Activated CD4-positive, alpha-beta T cell treated with anti-CD3 and anti-CD28 coated beads, Interleukin-2, amount 10 ng/mL, durations not matched to agents 24 days and 14 days (primary cell): Measurements from ENCODE around the gene RNF148. TPM values are rescaled to one million over a fixed set of nuclear protein-coding genes. Genes with fewer than 3 reads are reported as not detected.
"Not testable (repeated sequence)": the region's sequence is repeated elsewhere in the genome, so short reads cannot be mapped to it uniquely, and the experiment has no call there.

Source experiments
- DNase-seq: peaks from one replicate; pipeline ENCODE4 v3.0.0; 2022
- H3K27ac Mint-ChIP-seq: one replicate; pipeline ENCODE4 v1.8.0; 2022; ENCODE audit warnings: mild to moderate bottlenecking, mixed read lengths
- H3K27me3 Mint-ChIP-seq: one replicate; pipeline ENCODE4 v1.8.0; 2022; ENCODE audit warnings: mixed read lengths
- H3K36me3 Mint-ChIP-seq: one replicate; pipeline ENCODE4 v1.8.0; 2022; ENCODE audit warnings: low read depth, mild to moderate bottlenecking, mixed read lengths
- H3K4me1 Mint-ChIP-seq: one replicate; pipeline ENCODE4 v1.8.0; 2021; ENCODE audit warnings: mixed read lengths
- H3K4me3 Mint-ChIP-seq: one replicate; pipeline ENCODE4 v1.8.0; 2022; ENCODE audit warnings: mild to moderate bottlenecking, moderate library complexity, mixed read lengths
- H3K9me3 Mint-ChIP-seq: one replicate; pipeline ENCODE4 v1.8.0; 2021; ENCODE audit warnings: mixed read lengths
- intact Hi-C: fragments of 100-400 bp; cut with micrococcal nuclease; formaldehyde crosslinking; loops from one replicate; pipeline ENCODE4 v1.15.1; 2023
- total RNA-seq: library from RNA; stranded (reverse); gene quantifications from 2 replicates; pipeline ENCODE4 v1.2.3, GENCODE V29; 2022

Gene RNF148
- total RNA-seq, 1 donor from 2014 or later: not detected

GRCh38 chr7:122681186-122681585, 21.5 kb downstream of the RNF148 start:
- H3K9me3 Mint-ChIP-seq, intact Hi-C loops, H3K4me3 Mint-ChIP-seq, H3K27ac Mint-ChIP-seq, H3K27me3 Mint-ChIP-seq, H3K36me3 Mint-ChIP-seq, H3K4me1 Mint-ChIP-seq, DNase-seq: not testable (repeated sequence)

- Mint-ChIP-seq H3K4me1 (no peaks in the 10 kb centered on the region), H3K27me3 (no peaks in the 10 kb centered on the region), H3K4me3 (no peak overlapping the region), H3K9me3 (no peaks in the 10 kb centered on the region), H3K27ac (no peak overlapping the region), H3K36me3 (no peaks in the 10 kb centered on the region)
- intact Hi-C loops: no loop called here
- DNase-seq: no peak
These were observed 22.9 kb downstream of the RNF148 start for GRCh38 chr7:122679813-122680212.

- H3K4me1 Mint-ChIP-seq, DNase-seq, H3K4me3 Mint-ChIP-seq, H3K27me3 Mint-ChIP-seq, H3K9me3 Mint-ChIP-seq, H3K27ac Mint-ChIP-seq, H3K36me3 Mint-ChIP-seq, intact Hi-C loops: not testable (repeated sequence)
These were observed 23.4 kb downstream of the RNF148 start for GRCh38 chr7:122679269-122679709.

GRCh38 chr7:122677149-122677548, 25.6 kb downstream of the RNF148 start:
- Mint-ChIP-seq H3K4me3 (no peak overlapping the region), H3K9me3 (peaks cover 3% of the 10 kb centered on the region), H3K4me1 (no peaks in the 10 kb centered on the region), H3K36me3 (no peaks in the 10 kb centered on the region), H3K27me3 (no peaks in the 10 kb centered on the region), H3K27ac (no peak overlapping the region)
- intact Hi-C loops: no loop called here
- no peak for DNase-seq

GRCh38 chr7:122676466-122676865, 26.3 kb downstream of the RNF148 start:
- no peaks in the 10 kb centered on the region for H3K4me1 Mint-ChIP-seq
- H3K4me3 Mint-ChIP-seq: no peak overlapping the region
- intact Hi-C loops: no loop called here
- H3K27ac Mint-ChIP-seq: no peak overlapping the region
- peaks cover 3% of the 10 kb centered on the region for H3K9me3 Mint-ChIP-seq
- no peaks in the 10 kb centered on the region for H3K36me3 Mint-ChIP-seq
- H3K27me3 Mint-ChIP-seq: no peaks in the 10 kb centered on the region
- DNase-seq: no peak

- Mint-ChIP-seq H3K27ac (no peak overlapping the region), H3K4me1 (no peaks in the 10 kb centered on the region), H3K36me3 (no peaks in the 10 kb centered on the region), H3K27me3 (no peaks in the 10 kb centered on the region), H3K9me3 (peaks cover 3% of the 10 kb centered on the region), H3K4me3 (no peak overlapping the region)
- intact Hi-C loops: no loop called here
- no peak for DNase-seq
These were observed 27.1 kb downstream of the RNF148 start for GRCh38 chr7:122675621-122676020.

- Mint-ChIP-seq H3K27ac (no peak overlapping the region), H3K4me3 (no peak overlapping the region), H3K4me1 (no peaks in the 10 kb centered on the region), H3K36me3 (no peaks in the 10 kb centered on the region), H3K9me3 (peaks cover 3% of the 10 kb centered on the region), H3K27me3 (no peaks in the 10 kb centered on the region)
- intact Hi-C loops: no loop called here
- DNase-seq: no peak
These were observed 27.7 kb downstream of the RNF148 start for GRCh38 chr7:122675011-122675410.

- intact Hi-C loops: no loop called here
- Mint-ChIP-seq H3K27ac (no peak overlapping the region), H3K36me3 (no peaks in the 10 kb centered on the region), H3K4me1 (no peaks in the 10 kb centered on the region), H3K9me3 (peaks cover 3% of the 10 kb centered on the region), H3K27me3 (no peaks in the 10 kb centered on the region), H3K4me3 (no peak overlapping the region)
- no peak for DNase-seq
These were observed 28.2 kb downstream of the RNF148 start for GRCh38 chr7:122674502-122674901.

- no peaks in the 10 kb centered on the region for H3K27me3 Mint-ChIP-seq
- no peaks in the 10 kb centered on the region for H3K36me3 Mint-ChIP-seq
- no peak overlapping the region for H3K27ac Mint-ChIP-seq
- peaks cover 3% of the 10 kb centered on the region for H3K9me3 Mint-ChIP-seq
- no peak overlapping the region for H3K4me3 Mint-ChIP-seq
- intact Hi-C loops: no loop called here
- no peak for DNase-seq
- H3K4me1 Mint-ChIP-seq: no peaks in the 10 kb centered on the region
These were observed 28.8 kb downstream of the RNF148 start for GRCh38 chr7:122673951-122674350.

- no peak for DNase-seq
- Mint-ChIP-seq H3K4me1 (no peaks in the 10 kb centered on the region), H3K9me3 (peaks cover 3% of the 10 kb centered on the region), H3K36me3 (no peaks in the 10 kb centered on the region), H3K27ac (no peak overlapping the region), H3K27me3 (no peaks in the 10 kb centered on the region), H3K4me3 (no peak overlapping the region)
- intact Hi-C loops: no loop called here
These were observed 30.2 kb downstream of the RNF148 start for GRCh38 chr7:122672536-122672935.

GRCh38 chr7:122663733-122664132, 39.0 kb downstream of the RNF148 start:
- intact Hi-C loops: no loop called here
- no peaks in the 10 kb centered on the region for H3K36me3 Mint-ChIP-seq
- H3K4me1 Mint-ChIP-seq: no peaks in the 10 kb centered on the region
- DNase-seq: no peak
- no peak overlapping the region for H3K27ac Mint-ChIP-seq
- no peaks in the 10 kb centered on the region for H3K9me3 Mint-ChIP-seq
- no peaks in the 10 kb centered on the region for H3K27me3 Mint-ChIP-seq
- no peak overlapping the region for H3K4me3 Mint-ChIP-seq

GRCh38 chr7:122658856-122659255, 43.9 kb downstream of the RNF148 start:
- Mint-ChIP-seq H3K27me3 (no peaks in the 10 kb centered on the region), H3K36me3 (no peaks in the 10 kb centered on the region), H3K4me1 (no peaks in the 10 kb centered on the region), H3K4me3 (no peak overlapping the region), H3K9me3 (no peaks in the 10 kb centered on the region), H3K27ac (no peak overlapping the region)
- intact Hi-C loops: no loop called here
- DNase-seq: no peak

GRCh38 chr7:122653685-122654084, 49.0 kb downstream of the RNF148 start:
- H3K27me3 Mint-ChIP-seq: no peaks in the 10 kb centered on the region
- H3K27ac Mint-ChIP-seq: no peak overlapping the region
- H3K36me3 Mint-ChIP-seq: no peaks in the 10 kb centered on the region
- H3K4me1 Mint-ChIP-seq: no peaks in the 10 kb centered on the region
- DNase-seq: no peak
- intact Hi-C loops: no loop called here
- H3K4me3 Mint-ChIP-seq: no peak overlapping the region
- no peaks in the 10 kb centered on the region for H3K9me3 Mint-ChIP-seq

- no peaks in the 10 kb centered on the region for H3K9me3 Mint-ChIP-seq
- intact Hi-C loops: no loop called here
- no peak overlapping the region for H3K4me3 Mint-ChIP-seq
- DNase-seq: no peak
- H3K27ac Mint-ChIP-seq: no peak overlapping the region
- no peaks in the 10 kb centered on the region for H3K4me1 Mint-ChIP-seq
- H3K36me3 Mint-ChIP-seq: no peaks in the 10 kb centered on the region
- H3K27me3 Mint-ChIP-seq: no peaks in the 10 kb centered on the region
These were observed 49.8 kb downstream of the RNF148 start for GRCh38 chr7:122652876-122653275.
